Activated CD8-positive, alpha-beta memory T cell treated with anti-CD3 and anti-CD28 coated beads for 1 hour (primary cell): ENCODE results near the gene C9orf85.
"Not testable (repeated sequence)": the region's sequence is repeated elsewhere in the genome, so short reads cannot be mapped to it uniquely, and the experiment has no call there.

Source experiments
- DNase-seq, 2 donors: peaks; one replicate each; pipeline ENCODE4 v3.0.0-alpha.2; 2020; ENCODE audit warnings: low read depth in 1 of 2; ENCODE audit errors: extremely low read depth in 1 of 2

The C9orf85 gene

GRCh38 chr9:71937070-71937625 is 25.7 kb downstream of the C9orf85 start:
- no peak for DNase-seq

- no peak for DNase-seq
These were observed 26.5 kb downstream of the C9orf85 start for GRCh38 chr9:71937898-71938297.

- no peak for DNase-seq
These were observed 29.7 kb downstream of the C9orf85 start for GRCh38 chr9:71941060-71941568.

GRCh38 chr9:71941998-71942567 is 30.6 kb downstream of the C9orf85 start:
- no peak for DNase-seq

GRCh38 chr9:71944754-71945375 is 33.4 kb downstream of the C9orf85 start:
- DNase-seq = no peak

- not testable (repeated sequence) for DNase-seq
These were observed 43.2 kb downstream of the C9orf85 start for GRCh38 chr9:71954652-71955051.

GRCh38 chr9:71955300-71955915 is 44.0 kb downstream of the C9orf85 start:
- no peak for DNase-seq

- DNase-seq = no peak
These were observed 50.9 kb downstream of the C9orf85 start for GRCh38 chr9:71962328-71962727.

GRCh38 chr9:71963471-71963996 is 52.1 kb downstream of the C9orf85 start:
- not testable (repeated sequence) for DNase-seq

- no peak for DNase-seq
These were observed 54.0 kb downstream of the C9orf85 start for GRCh38 chr9:71965403-71965802.

- DNase-seq = no peak
These were observed 55.2 kb downstream of the C9orf85 start for GRCh38 chr9:71966601-71967000.

GRCh38 chr9:71968541-71969090 is 57.2 kb downstream of the C9orf85 start:
- no peak for DNase-seq

GRCh38 chr9:71975833-71976232 is 64.4 kb downstream of the C9orf85 start:
- no peak for DNase-seq

- DNase-seq = no peak
These were observed 65.6 kb downstream of the C9orf85 start for GRCh38 chr9:71977003-71977402.

- no peak for DNase-seq
These were observed 69.1 kb downstream of the C9orf85 start for GRCh38 chr9:71980266-71981190.

GRCh38 chr9:71981944-71982343 is 70.5 kb downstream of the C9orf85 start:
- no peak for DNase-seq

GRCh38 chr9:71984403-71984802 is 73.0 kb downstream of the C9orf85 start:
- no peak for DNase-seq

- no peak for DNase-seq
These were observed 73.4 kb downstream of the C9orf85 start for GRCh38 chr9:71984831-71985281.

GRCh38 chr9:71985297-71985911 is 74.0 kb downstream of the C9orf85 start:
- no peak for DNase-seq

- DNase-seq = no peak
These were observed 75.5 kb downstream of the C9orf85 start for GRCh38 chr9:71986900-71987299.
